ENCODE results near the gene KIF26B.

KIF26B gene

GRCh38 chr1:245604979-245605378 is 450.2 kb downstream of the KIF26B start:
- TF ChIP-seq CTCF (IDR thresholded peaks at IDR 0.05; ENCODE audit: low read depth, low read length) = no peak
- no peak overlapping the region for H3K4me3 ChIP-seq (replicated peaks in 1 of 2; ENCODE audit: low read depth in 2 of 2, low read length in 2 of 2)
- DNase-seq (ENCODE audit: low read depth in 2 of 2) = peak; percentile 23 to 31

GRCh38 chr1:245605480-245606156 is 450.8 kb downstream of the KIF26B start:
- H3K4me3 ChIP-seq (replicated peaks in 1 of 2; ENCODE audit: low read depth in 2 of 2, low read length in 2 of 2) = no peak overlapping the region
- peak; percentile 68 to 93 for DNase-seq (ENCODE audit: low read depth in 2 of 2)
- TF ChIP-seq CTCF (IDR thresholded peaks at IDR 0.05; ENCODE audit: low read depth, low read length) = no peak

GRCh38 chr1:245606157-245606725 is 451.5 kb downstream of the KIF26B start:
- no peak overlapping the region for H3K4me3 ChIP-seq (replicated peaks in 1 of 2; ENCODE audit: low read depth in 2 of 2, low read length in 2 of 2)
- no peak for DNase-seq (ENCODE audit: low read depth in 2 of 2)
- no peak for TF ChIP-seq CTCF (IDR thresholded peaks at IDR 0.05; ENCODE audit: low read depth, low read length)

GRCh38 chr1:245608271-245608670 is 453.5 kb downstream of the KIF26B start:
- DNase-seq (ENCODE audit: low read depth in 2 of 2) = no peak
- TF ChIP-seq CTCF (IDR thresholded peaks at IDR 0.05; ENCODE audit: low read depth, low read length) = no peak
- H3K4me3 ChIP-seq (replicated peaks in 1 of 2; ENCODE audit: low read depth in 2 of 2, low read length in 2 of 2) = no peak overlapping the region

GRCh38 chr1:245609354-245610150 is 454.8 kb downstream of the KIF26B start:
- TF ChIP-seq CTCF (IDR thresholded peaks at IDR 0.05; ENCODE audit: low read depth, low read length) = no peak
- no peak overlapping the region for H3K4me3 ChIP-seq (replicated peaks in 1 of 2; ENCODE audit: low read depth in 2 of 2, low read length in 2 of 2)
- no peak for DNase-seq (ENCODE audit: low read depth in 2 of 2)

GRCh38 chr1:245611251-245611650 is 456.5 kb downstream of the KIF26B start:
- TF ChIP-seq CTCF (IDR thresholded peaks at IDR 0.05; ENCODE audit: low read depth, low read length) = no peak
- no peak overlapping the region for H3K4me3 ChIP-seq (replicated peaks in 1 of 2; ENCODE audit: low read depth in 2 of 2, low read length in 2 of 2)
- DNase-seq (ENCODE audit: low read depth in 2 of 2) = no peak
